Measurements from ENCODE around the gene PTPRO.

The PTPRO gene

GRCh38 chr12:15556411-15557102 lies 234.2 kb downstream of the PTPRO start:
- DNase-seq: no peak

- DNase-seq: peak in 1 of 56 donors; percentile 13
Measured at GRCh38 chr12:15558915-15559528, 236.7 kb downstream of the PTPRO start.

- DNase-seq: no peak
Measured at GRCh38 chr12:15561396-15561795, 239.1 kb downstream of the PTPRO start.

GRCh38 chr12:15562263-15562662 lies 240.0 kb downstream of the PTPRO start:
- no peak for DNase-seq

- DNase-seq: peak in 4 of 56 donors; percentile 7 to 27 (median 11)
Measured at GRCh38 chr12:15563663-15564062, 241.4 kb downstream of the PTPRO start.

GRCh38 chr12:15574353-15574752 lies 252.0 kb downstream of the PTPRO start:
- no peak for DNase-seq

- no peak for DNase-seq
Measured at GRCh38 chr12:15575671-15576541, 253.6 kb downstream of the PTPRO start.

- no peak for DNase-seq
Measured at GRCh38 chr12:15580431-15580830, 258.1 kb downstream of the PTPRO start.

- DNase-seq: no peak
Measured at GRCh38 chr12:15581006-15581405, 258.7 kb downstream of the PTPRO start.

- no peak for DNase-seq
Measured at GRCh38 chr12:15583804-15584203, 261.5 kb downstream of the PTPRO start.

GRCh38 chr12:15584366-15585041 lies 262.2 kb downstream of the PTPRO start:
- DNase-seq: peak in 9 of 56 donors; percentile 4 to 52 (median 14)

- DNase-seq: no peak
Measured at GRCh38 chr12:15589328-15590032, 267.2 kb downstream of the PTPRO start.

GRCh38 chr12:15590180-15590826 lies 268.0 kb downstream of the PTPRO start:
- DNase-seq: peak in 52 of 56 donors; percentile 7 to 89 (median 54)

GRCh38 chr12:15591811-15592210 lies 269.5 kb downstream of the PTPRO start:
- DNase-seq: no peak

GRCh38 chr12:15592934-15593333 lies 270.6 kb downstream of the PTPRO start:
- no peak for DNase-seq

GRCh38 chr12:15596174-15596573 lies 273.9 kb downstream of the PTPRO start:
- no peak for DNase-seq

- DNase-seq: no peak
Measured at GRCh38 chr12:15597125-15597830, 275.0 kb downstream of the PTPRO start.

GRCh38 chr12:15599266-15600037 lies 277.1 kb downstream of the PTPRO start:
- DNase-seq: peak in 2 of 56 donors; percentile 4 to 6
